H1 (cell line): ENCODE data around the gene ZHX3. TPM values are rescaled to one million over a fixed set of nuclear protein-coding genes. Genes with fewer than 3 reads are reported as not detected.
A peak's percentile ranks its signal among the peaks of the same experiment; 100 is the strongest.

ENCODE experiments used
- CTCF ChIA-PET: fragments of 300-600 bp; sonication (Branson Sonifier 250); formaldehyde crosslinking; loops from one replicate; lab custom pipeline; 2021; ENCODE audit not compliant: partially characterized antibody; lab: Charles Lee
- POLR2A ChIA-PET: fragments of 300-600 bp; sonication (Branson Sonifier 250); formaldehyde crosslinking; loops from one replicate; lab custom pipeline; 2021; ENCODE audit warnings: inconsistent platforms; ENCODE audit not compliant: partially characterized antibody; lab: Charles Lee
- DNase-seq, 2 experiments: peaks; one replicate each; pipeline versions ENCODE4 v3.0.0 to v3.0.0-alpha.2; 2010 to 2022; ENCODE audit warnings: low spot score in 2 of 2, low read depth in 1 of 2, mixed read lengths in 1 of 2
- FAIRE-seq: peaks from 2 replicates; lab custom pipeline; 2011; peaks lifted over from hg19 to GRCh38; lab: Jason Lieb, UNC
- H2AFZ ChIP-seq: 2 replicates; pipeline ENCODE4 v1.8.1; 2012; ENCODE audit warnings: low read length, inconsistent platforms
- H2AK5ac ChIP-seq: 2 replicates; pipeline ENCODE4 v1.6.1; 2013; ENCODE audit warnings: low read depth, low read length
- H2BK120ac ChIP-seq: replicated peaks from 2 replicates; pipeline ENCODE3; 2013; ENCODE audit warnings: low read depth, low read length, inconsistent platforms
- H2BK12ac ChIP-seq: 2 replicates; pipeline ENCODE4 v1.6.1; 2013; ENCODE audit warnings: low read depth, low read length
- H2BK15ac ChIP-seq: 2 replicates; pipeline ENCODE4 v1.6.1; 2013; ENCODE audit warnings: low read length
- H2BK20ac ChIP-seq: 2 replicates; pipeline ENCODE4 v1.6.1; 2013; ENCODE audit warnings: low read length
- H2BK5ac ChIP-seq: 2 replicates; pipeline ENCODE4 v1.6.1; 2013; ENCODE audit warnings: low read depth, low read length
- H3K14ac ChIP-seq: 2 replicates; pipeline ENCODE4 v1.6.1; 2013; ENCODE audit warnings: inconsistent platforms; ENCODE audit not compliant: insufficient read length
- H3K18ac ChIP-seq: 2 replicates; pipeline ENCODE4 v1.6.1; 2013; ENCODE audit warnings: low read length; ENCODE audit errors: extremely low read depth
- H3K23ac ChIP-seq: 2 replicates; pipeline ENCODE4 v1.6.1; 2013; ENCODE audit warnings: inconsistent platforms; ENCODE audit not compliant: insufficient read length
- H3K23me2 ChIP-seq: 2 replicates; pipeline ENCODE4 v1.6.1; 2013; ENCODE audit warnings: low read depth, low read length
- H3K27ac ChIP-seq: 2 replicates; pipeline ENCODE4 v1.6.1; 2011; ENCODE audit warnings: low read depth, low read length, inconsistent platforms
- H3K27me3 ChIP-seq, 4 experiments: replicated peaks in 1 of 4; 1 replicate in 1 of 4; 2 replicates in 3 of 4; pipeline versions ENCODE4 v1.6.1 to v1.8.1; 2011 to 2013; ENCODE audit warnings: low read length in 3 of 4, mild to moderate bottlenecking in 3 of 4, inconsistent platforms in 2 of 4, mixed read lengths in 2 of 4, moderate library complexity in 1 of 4; ENCODE audit not compliant: control insufficient read depth in 3 of 4, insufficient read depth in 3 of 4; ENCODE audit errors: extremely low read depth in 1 of 4
- H3K36me3 ChIP-seq, 4 experiments: 2 replicates each; pipeline versions ENCODE4 v1.6.1 to v1.8.1; 2011 to 2013; ENCODE audit warnings: mild to moderate bottlenecking in 4 of 4, low read length in 3 of 4, moderate library complexity in 2 of 4, control low read depth in 1 of 4, inconsistent platforms in 1 of 4; ENCODE audit not compliant: insufficient read depth in 4 of 4, control insufficient read depth in 2 of 4
- H3K4ac ChIP-seq: replicated peaks from 2 replicates; pipeline ENCODE3; 2013; ENCODE audit warnings: low read length, low read depth, mixed read lengths, inconsistent platforms; ENCODE audit not compliant: insufficient read length
- H3K4me1 ChIP-seq, 4 experiments: replicated peaks in 1 of 4; 1 replicate in 1 of 4; 2 replicates in 3 of 4; pipeline versions ENCODE4 v1.6.1 to v1.8.1; 2011 to 2013; ENCODE audit warnings: low read length in 3 of 4, inconsistent platforms in 2 of 4, mixed read lengths in 1 of 4; ENCODE audit not compliant: insufficient read depth in 4 of 4, control insufficient read depth in 3 of 4
- H3K4me2 ChIP-seq, 2 experiments: 2 replicates each; pipeline versions ENCODE4 v1.6.1 to v1.8.1; 2011 to 2013; ENCODE audit warnings: low read depth in 2 of 2, low read length in 2 of 2, control low read depth in 1 of 2, inconsistent platforms in 1 of 2, mild to moderate bottlenecking in 1 of 2; ENCODE audit not compliant: insufficient read depth in 1 of 2
- H3K4me3 ChIP-seq, 4 experiments: fragments of 200-600, 300-600 bp in 1 of 4; sonication (generic), shearing (Covaris generic), sonication (Bioruptor Twin) in 1 of 4; 2 replicates each; pipeline versions ENCODE4 v1.5.1 to v1.8.1; 2011 to 2016; ENCODE audit warnings: low read length in 4 of 4, low read depth in 3 of 4, control low read depth in 2 of 4, inconsistent platforms in 2 of 4, mild to moderate bottlenecking in 2 of 4, mixed read lengths in 1 of 4, moderate library complexity in 1 of 4; ENCODE audit not compliant: insufficient read depth in 2 of 4; ENCODE audit errors: extremely low read depth in 1 of 4
- H3K56ac ChIP-seq: replicated peaks from 2 replicates; pipeline ENCODE3; 2013; ENCODE audit warnings: low read depth, mild to moderate bottlenecking, mixed read lengths, low read length, inconsistent platforms; ENCODE audit not compliant: insufficient read length
- H3K79me1 ChIP-seq: 2 replicates; pipeline ENCODE4 v1.6.1; 2013; ENCODE audit warnings: low read depth, low read length, control low read depth
- H3K79me2 ChIP-seq, 2 experiments: 2 replicates each; pipeline versions ENCODE4 v1.6.1 to v1.8.1; 2012 to 2013; ENCODE audit warnings: low read length in 2 of 2, mild to moderate bottlenecking in 2 of 2, inconsistent platforms in 1 of 2; ENCODE audit not compliant: insufficient read depth in 2 of 2, control insufficient read depth in 1 of 2
- H3K9ac ChIP-seq, 4 experiments: replicated peaks in 1 of 4; 1 replicate in 1 of 4; 2 replicates in 3 of 4; pipeline versions ENCODE4 v1.6.1 to v1.8.1; 2011 to 2013; ENCODE audit warnings: low read depth in 3 of 4, low read length in 3 of 4, control low read depth in 2 of 4, mild to moderate bottlenecking in 2 of 4, moderate library complexity in 2 of 4, inconsistent platforms in 1 of 4; ENCODE audit errors: extremely low read depth in 1 of 4
- H3K9me3 ChIP-seq, 2 experiments: 2 replicates each; pipeline versions ENCODE4 v1.6.1 to v1.8.1; 2012 to 2013; ENCODE audit warnings: mild to moderate bottlenecking in 2 of 2, moderate library complexity in 2 of 2, control low read depth in 1 of 2, inconsistent platforms in 1 of 2, low read depth in 1 of 2, low read length in 1 of 2, mixed read lengths in 1 of 2; ENCODE audit not compliant: insufficient read depth in 2 of 2
- H4K20me1 ChIP-seq, 2 experiments: replicated peaks in 1 of 2; 2 replicates each; pipeline versions ENCODE3 to v1.8.1; 2011 to 2013; ENCODE audit warnings: inconsistent platforms in 2 of 2, low read length in 2 of 2, mild to moderate bottlenecking in 1 of 2; ENCODE audit not compliant: insufficient read depth in 2 of 2, control insufficient read depth in 1 of 2
- H4K5ac ChIP-seq: 2 replicates; pipeline ENCODE4 v1.6.1; 2013; ENCODE audit warnings: low read length, low read depth, mixed read lengths, inconsistent platforms; ENCODE audit not compliant: insufficient read length
- H4K8ac ChIP-seq: 2 replicates; pipeline ENCODE4 v1.8.0; 2013; ENCODE audit warnings: mild to moderate bottlenecking, moderate library complexity, low read length, inconsistent platforms; ENCODE audit not compliant: insufficient read depth; ENCODE audit errors: extremely low read depth
- H4K91ac ChIP-seq: replicated peaks from 2 replicates; pipeline ENCODE3; 2013; ENCODE audit warnings: low read length, mixed read lengths, inconsistent platforms; ENCODE audit not compliant: insufficient read length
- KDM1A ChIP-seq: fragments of 200-600, 300-600 bp; sonication (generic); IDR thresholded peaks from 2 replicates; pipeline ENCODE4 v1.7.1; 2016; ENCODE audit warnings: mild to moderate bottlenecking, low read length, borderline replicate concordance
- YY1 ChIP-seq: IDR thresholded peaks from 2 replicates; pipeline ENCODE4 v1.6.1; 2011; ENCODE audit warnings: low read depth, mild to moderate bottlenecking, low read length
- WGBS, 2 experiments: shearing (Covaris generic) in 1 of 2; methylation state at CpG; one replicate each; pipeline versions ENCODE4 v1.1.6 to v1.1.7; 2013 to 2015; ENCODE audit warnings: low lambda C conversion rate in 2 of 2, mixed read lengths in 2 of 2, inconsistent platforms in 1 of 2, low coverage in 1 of 2, missing lambda C conversion rate in 1 of 2; ENCODE audit not compliant: insufficient replicate concordance in 2 of 2, insufficient coverage in 1 of 2, insufficient read length in 1 of 2; ENCODE audit errors: extremely low coverage in 1 of 2, missing lambda C conversion rate in 1 of 2; 5-methylcytosine and 5-hydroxymethylcytosine counted together
- polyA plus RNA-seq, 7 experiments: library from polyadenylated mRNA; depleted of rRNA in 3 of 7; stranded (reverse) in 5 of 7; unstranded in 2 of 7; fragments of >200 nt in 5 of 7; fragments of 200-250 nt in 2 of 7; gene quantifications; 1 replicate in 5 of 7; 2 replicates in 1 of 7; 4 replicates in 1 of 7; pipeline versions ENCODE4 v1.2.1 to v1.2.3, GENCODE V29; 2011 to 2013; ENCODE audit warnings: missing spikeins in 2 of 7, mixed read lengths in 2 of 7
- total RNA-seq: library from RNA; stranded (reverse); fragmentation: NEBNext Ultra II Directional; extraction: Animal tissue kit (Norgen Biotek cat#: 25700); gene quantifications from 2 replicates; pipeline ENCODE4 v1.2.1, GENCODE V29; 2021

The ZHX3 gene
- total and polyA plus RNA-seq, 2 of the 8 experiments (the other 6 are each of a cell fraction or from before 2014, with no cell fraction given) = 1.00 to 7.8 TPM

DNA sequence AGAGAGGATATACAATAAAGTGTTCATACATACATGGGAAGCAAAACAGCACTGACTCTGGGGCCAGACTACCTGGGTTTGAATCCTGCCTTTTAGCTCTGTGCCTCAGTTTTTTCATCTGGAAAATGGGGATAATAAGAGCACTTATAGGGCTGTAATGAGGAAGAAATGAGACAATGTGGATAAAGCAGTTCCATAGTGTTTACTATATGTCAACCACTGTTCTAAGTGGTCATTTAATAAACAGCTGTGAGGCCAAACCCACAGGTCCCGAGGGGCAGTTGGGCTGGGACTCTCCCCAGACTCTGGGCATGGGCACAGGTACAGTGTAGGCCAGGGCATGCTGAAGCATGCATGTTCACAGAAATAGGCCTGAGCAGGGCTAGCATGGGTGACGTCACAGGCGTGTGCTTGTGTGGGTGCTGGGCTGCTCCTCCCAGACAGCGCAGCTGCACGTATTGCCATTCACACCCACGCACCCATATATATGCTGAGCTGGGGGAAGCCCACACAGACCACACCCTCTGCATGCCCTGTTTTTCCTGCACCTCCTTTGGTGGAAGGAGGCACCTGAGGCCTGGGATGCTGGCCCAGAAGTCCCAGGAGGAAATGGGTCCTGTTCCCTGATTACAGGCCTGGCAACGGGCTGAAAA, 183.7 kb downstream of the ZHX3 start:
- Histone ChIP-seq H3K27me3 (peaks cover 0 to 9% (median 2%) of the 10 kb centered on the region in 4 experiments; a peak in 3 of 7 replicates), H4K20me1 (peaks cover 0 to 2% of the 10 kb centered on the region in 2 experiments), H3K9ac (no peak overlapping the region; a peak in 1 of 7 replicates), H4K5ac (no peak overlapping the region), H3K18ac (no peak overlapping the region), H3K79me1 (no peaks in the 10 kb centered on the region; the same call in 1 of the 2 replicates), H2AK5ac (no peak overlapping the region), H3K56ac (no peak overlapping the region), H4K91ac (no peak overlapping the region), H3K4ac (no peak overlapping the region), H2BK5ac (no peak overlapping the region), H2AFZ (no peak overlapping the region), H2BK12ac (no peak overlapping the region), H3K4me3 (no peak overlapping the region), H3K9me3 (no peaks in the 10 kb centered on the region), H3K79me2 (peaks cover 8 to 9% of the 10 kb centered on the region in 2 experiments), H3K27ac (no peak overlapping the region), H3K23me2 (peaks cover 13% of the 10 kb centered on the region; the same call in 1 of the 2 replicates), H2BK15ac (no peak overlapping the region), H3K4me1 (peaks cover 6 to 15% (median 11%) of the 10 kb centered on the region in 4 experiments)
- WGBS, 2 experiments = 91% methylated on average over 7 of the region's 7 CpGs; no CpG with 5 or more reads in 1 of the 2 experiments
- FAIRE-seq (no peak), DNase-seq (no peak)
- CTCF ChIA-PET = interaction anchor here (0.8 to 4.3 kb wide), 18 partner anchors 8 to 294 kb away, joined by 3 to 31 read pairs (median 9); partner anchors contain the start of gene LPIN3
- no peak for TF ChIP-seq YY1
- peak; percentile 30; the same call in 1 of the 2 replicates for TF ChIP-seq KDM1A
- TF ChIP-seq, all 59 proteins: peak for 1
- Histone ChIP-seq H3K4me2 (no peak overlapping the region), H3K23ac (no peak overlapping the region), H4K8ac (no peak overlapping the region), H2BK20ac (no peak overlapping the region), H2BK120ac (no peak overlapping the region), H3K36me3 (no peaks in the 10 kb centered on the region), H3K14ac (no peak overlapping the region)
- POLR2A ChIA-PET = interaction anchor here (1.0 to 1.6 kb wide), 2 partner anchors 13 to 48 kb away, joined by 3 read pairs; no protein-coding TSS in a partner anchor
